SU-DHL-6 (cell line): ENCODE measurements around the gene GRIK1.

ENCODE experiments used
- H2AFZ ChIP-seq: fragments of 200-600 bp; sonication (generic); 2 replicates; pipeline ENCODE4 v1.6.1; 2014; ENCODE audit warnings: low read depth, mild to moderate bottlenecking, moderate library complexity, mixed read lengths, antibody characterized with exemption, low read length; ENCODE audit not compliant: severe bottlenecking
- H3F3A ChIP-seq: fragments of 200-600 bp; shearing (Covaris generic); 2 replicates; pipeline ENCODE4 v1.6.0; 2016; ENCODE audit warnings: antibody characterized with exemption, mild to moderate bottlenecking; ENCODE audit not compliant: insufficient read depth
- H3K27ac ChIP-seq: fragments of 200-600 bp; sonication (generic); 2 replicates; pipeline ENCODE4 v1.5.1; 2016; ENCODE audit warnings: low read depth, mild to moderate bottlenecking, low read length, moderate library complexity, mixed read lengths
- H3K27me3 ChIP-seq: fragments of 200-600 bp; sonication (generic), shearing (Covaris generic); 2 replicates; pipeline ENCODE4 v1.6.0; 2014; ENCODE audit warnings: mild to moderate bottlenecking, low read length
- H3K36me3 ChIP-seq: fragments of 200-600 bp; sonication (generic); 2 replicates; pipeline ENCODE4 v1.6.1; 2014; ENCODE audit warnings: mild to moderate bottlenecking, low read length, mixed read lengths
- H3K4me2 ChIP-seq: fragments of 300-600, 200-600 bp; shearing (Covaris generic), sonication (generic); 2 replicates; pipeline ENCODE4 v1.6.0; 2014; ENCODE audit warnings: low read length, low read depth, mild to moderate bottlenecking; ENCODE audit not compliant: poor library complexity, severe bottlenecking
- H3K4me3 ChIP-seq: fragments of 200-600 bp; sonication (generic); 2 replicates; pipeline ENCODE4 v1.5.1; 2014; ENCODE audit warnings: antibody characterized with exemption, low read length, mild to moderate bottlenecking, mixed read lengths; ENCODE audit not compliant: insufficient read depth, poor library complexity, severe bottlenecking
- H3K79me2 ChIP-seq: fragments of 200-600 bp; sonication (generic); 2 replicates; pipeline ENCODE4 v1.6.1; 2014; ENCODE audit warnings: mild to moderate bottlenecking, low read length, moderate library complexity; ENCODE audit not compliant: insufficient read depth
- H3K9ac ChIP-seq: fragments of 200-600 bp; sonication (generic); 2 replicates; pipeline ENCODE4 v1.7.0; 2014; ENCODE audit warnings: mild to moderate bottlenecking, low read length
- H3K9me2 ChIP-seq: fragments of 200-600 bp; sonication (generic); replicated peaks from 2 replicates; pipeline ENCODE4 v1.6.1; 2014; ENCODE audit warnings: low read length; ENCODE audit not compliant: insufficient read depth
- H3K9me3 ChIP-seq: fragments of 200-600 bp; sonication (generic); 2 replicates; pipeline ENCODE4 v1.6.1; 2014; ENCODE audit warnings: low read length, mixed read lengths; ENCODE audit not compliant: insufficient read depth
- H4K20me1 ChIP-seq: fragments of 200-600 bp; sonication (generic); 2 replicates; pipeline ENCODE4 v1.6.1; 2014; ENCODE audit warnings: low read depth, mild to moderate bottlenecking, antibody characterized with exemption, low read length, moderate library complexity, mixed read lengths
- CTCF ChIP-seq: fragments of 200-600 bp; sonication (generic); IDR thresholded peaks from one replicate; pipeline ENCODE4 v1.5.1; 2017; ENCODE audit warnings: antibody characterized with exemption, mild to moderate bottlenecking, low read length, moderate library complexity; ENCODE audit not compliant: insufficient read depth, poor library complexity, severe bottlenecking
- EZH2phosphoT487 ChIP-seq: fragments of 200-600 bp; sonication (generic), shearing (Covaris generic); conservative IDR thresholded peaks from 2 replicates; pipeline ENCODE4 v1.6.1; 2018; ENCODE audit warnings: mild to moderate bottlenecking, antibody characterized with exemption, low read length, moderate library complexity, mixed read lengths

The GRIK1 gene

GRCh38 chr21:29676395-29676794, 263.4 kb downstream of the GRIK1 start:
- Histone ChIP-seq H3K9me3 (no peaks in the 10 kb centered on the region), H3K9me2 (no peaks in the 10 kb centered on the region), H3K27ac (no peak overlapping the region), H4K20me1 (no peaks in the 10 kb centered on the region), H3K79me2 (no peaks in the 10 kb centered on the region), H2AFZ (no peak overlapping the region), H3K4me3 (no peak overlapping the region), H3F3A (no peaks in the 10 kb centered on the region), H3K27me3 (no peaks in the 10 kb centered on the region), H3K9ac (no peak overlapping the region), H3K36me3 (no peaks in the 10 kb centered on the region), H3K4me2 (no peak overlapping the region)
- TF ChIP-seq CTCF (no peak), EZH2phosphoT487 (no peak)

GRCh38 chr21:29675451-29675850, 264.3 kb downstream of the GRIK1 start:
- Histone ChIP-seq H3K79me2 (no peaks in the 10 kb centered on the region), H3K9me3 (no peaks in the 10 kb centered on the region), H3K4me2 (no peak overlapping the region), H2AFZ (no peak overlapping the region), H3F3A (no peaks in the 10 kb centered on the region), H3K9me2 (no peaks in the 10 kb centered on the region), H3K4me3 (no peak overlapping the region), H3K27me3 (no peaks in the 10 kb centered on the region), H4K20me1 (no peaks in the 10 kb centered on the region), H3K36me3 (no peaks in the 10 kb centered on the region), H3K9ac (no peak overlapping the region), H3K27ac (no peak overlapping the region)
- TF ChIP-seq EZH2phosphoT487 = no peak
- TF ChIP-seq CTCF = no peak

- Histone ChIP-seq H3K4me3 (no peak overlapping the region), H3K27ac (no peak overlapping the region), H3K4me2 (no peak overlapping the region), H3K9me2 (no peaks in the 10 kb centered on the region), H3K36me3 (no peaks in the 10 kb centered on the region), H3K9me3 (no peaks in the 10 kb centered on the region), H3K79me2 (no peaks in the 10 kb centered on the region), H4K20me1 (no peaks in the 10 kb centered on the region), H3K27me3 (no peaks in the 10 kb centered on the region), H3F3A (no peaks in the 10 kb centered on the region), H2AFZ (no peak overlapping the region), H3K9ac (no peak overlapping the region)
- TF ChIP-seq EZH2phosphoT487 (no peak), CTCF (no peak)
Observed at GRCh38 chr21:29674343-29674742, 265.5 kb downstream of the GRIK1 start.
